ENCODE measurements around the gene TM4SF5.
A peak's percentile ranks its signal among the peaks of the same experiment; 100 is the strongest.

TM4SF5 gene, protein sequence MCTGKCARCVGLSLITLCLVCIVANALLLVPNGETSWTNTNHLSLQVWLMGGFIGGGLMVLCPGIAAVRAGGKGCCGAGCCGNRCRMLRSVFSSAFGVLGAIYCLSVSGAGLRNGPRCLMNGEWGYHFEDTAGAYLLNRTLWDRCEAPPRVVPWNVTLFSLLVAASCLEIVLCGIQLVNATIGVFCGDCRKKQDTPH

DNA sequence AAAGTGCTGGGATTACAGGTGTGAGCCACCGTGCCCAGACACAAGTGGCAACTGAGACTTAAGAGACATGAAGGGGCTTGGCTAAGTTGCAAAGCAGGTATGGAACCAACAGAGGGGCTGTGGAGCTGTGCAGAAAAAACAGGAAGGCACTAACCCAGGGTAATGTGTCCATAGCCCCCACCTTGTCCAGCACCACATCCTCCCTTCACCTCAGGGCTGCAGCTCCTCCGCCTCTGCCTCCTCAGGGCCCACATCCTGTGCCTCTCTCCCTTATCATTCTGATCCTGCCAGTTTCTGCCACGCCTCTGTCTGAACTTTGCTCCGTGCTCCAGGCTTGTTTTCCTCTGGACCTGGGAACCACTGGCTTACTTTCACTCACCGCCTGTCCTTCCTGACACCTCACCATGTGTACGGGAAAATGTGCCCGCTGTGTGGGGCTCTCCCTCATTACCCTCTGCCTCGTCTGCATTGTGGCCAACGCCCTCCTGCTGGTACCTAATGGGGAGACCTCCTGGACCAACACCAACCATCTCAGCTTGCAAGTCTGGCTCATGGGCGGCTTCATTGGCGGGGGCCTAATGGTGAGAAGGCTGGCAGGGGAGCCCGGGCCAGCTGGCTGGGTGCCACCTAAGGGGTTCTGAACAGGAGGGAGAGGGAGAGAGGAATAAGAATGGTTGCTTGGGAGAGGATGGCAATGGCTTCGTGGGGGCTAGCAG lies at the start of gene TM4SF5:
Gene TM4SF5 (plus strand): TSS at position 368 of the 716 bp plus-strand sequence. CDS start 37 bp downstream, at position 405.
- peak in 1 of 3 experiments; percentile 31 for DNase-seq

DNA sequence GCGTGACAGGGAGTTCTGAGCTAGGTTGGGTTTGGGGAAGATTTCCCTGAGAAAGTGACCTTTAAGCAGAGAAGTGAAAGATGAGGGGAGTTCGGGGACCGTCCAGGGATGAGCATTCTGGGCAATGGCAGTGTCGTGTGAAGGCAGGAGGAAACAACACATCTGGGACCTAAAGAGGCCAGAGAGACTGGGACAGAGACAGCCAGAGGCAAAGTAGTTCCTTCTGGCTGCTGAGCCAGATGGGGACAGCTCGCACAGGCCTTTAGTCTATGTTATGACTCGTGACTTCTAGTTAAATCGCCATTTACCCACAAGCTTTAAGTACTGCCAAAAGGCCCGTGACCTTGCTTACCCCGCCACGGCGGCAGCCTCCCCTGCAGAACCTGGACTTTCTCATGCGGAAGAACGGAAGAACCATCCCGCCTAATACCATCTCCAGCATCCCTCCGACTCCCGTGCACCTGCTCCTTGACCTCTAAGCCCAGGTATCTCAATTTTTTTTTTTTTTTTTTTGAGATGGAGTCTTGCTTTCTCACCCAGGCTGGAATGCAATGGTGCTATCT lies 48.9 kb upstream of the TM4SF5 start:
- no peak for DNase-seq

DNA sequence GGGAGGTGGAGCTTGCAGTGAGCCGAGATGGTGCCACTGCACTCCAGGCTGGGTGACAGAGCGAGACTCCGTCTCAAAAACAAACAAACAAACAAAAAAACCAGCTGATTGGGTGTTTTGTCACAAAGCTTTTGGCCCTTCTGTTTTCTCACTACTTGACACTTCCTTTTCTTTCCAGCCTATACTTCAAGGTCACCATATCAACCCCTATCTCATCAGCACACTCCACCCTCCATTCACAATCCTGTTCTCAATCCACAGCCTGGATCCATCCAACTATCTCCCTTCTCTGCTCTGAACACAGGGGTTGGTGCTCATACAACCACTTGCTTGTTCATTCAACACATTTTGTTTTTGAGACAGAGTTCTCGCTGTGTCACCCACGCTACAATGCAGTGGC lies 47.0 kb upstream of the TM4SF5 start:
- no peak for DNase-seq

DNA sequence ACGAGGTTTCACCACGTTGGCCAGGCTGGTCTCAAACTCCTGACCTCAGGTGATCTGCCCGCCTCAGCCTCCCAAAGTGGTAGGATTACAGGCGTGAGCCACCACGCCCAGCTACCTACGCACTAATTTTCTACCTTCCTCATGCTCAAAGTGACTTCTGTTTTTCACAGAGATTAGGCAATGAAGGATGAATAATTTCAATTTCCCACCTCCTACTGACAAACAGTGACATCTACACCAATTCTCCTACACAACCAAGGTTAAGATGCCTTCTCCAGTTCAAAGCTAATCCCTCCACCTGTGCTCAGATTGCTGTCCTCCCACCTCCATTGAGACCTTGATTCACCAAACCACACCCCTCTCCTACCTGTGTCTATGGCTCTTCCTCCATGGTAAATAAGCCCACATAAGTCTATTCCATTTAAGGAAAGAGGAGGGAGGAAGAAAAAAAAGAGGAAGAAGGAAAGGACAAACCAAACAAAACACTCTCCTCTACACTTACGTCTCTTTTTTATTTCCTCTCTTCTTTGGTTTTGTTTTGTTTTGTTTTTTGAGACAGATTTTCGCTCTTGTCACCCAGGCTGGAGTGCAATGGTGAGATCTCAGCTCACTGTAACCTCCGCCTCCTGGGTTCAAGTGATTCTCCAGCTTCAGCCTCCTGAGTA lies 45.9 kb upstream of the TM4SF5 start:
- no peak for DNase-seq

DNA sequence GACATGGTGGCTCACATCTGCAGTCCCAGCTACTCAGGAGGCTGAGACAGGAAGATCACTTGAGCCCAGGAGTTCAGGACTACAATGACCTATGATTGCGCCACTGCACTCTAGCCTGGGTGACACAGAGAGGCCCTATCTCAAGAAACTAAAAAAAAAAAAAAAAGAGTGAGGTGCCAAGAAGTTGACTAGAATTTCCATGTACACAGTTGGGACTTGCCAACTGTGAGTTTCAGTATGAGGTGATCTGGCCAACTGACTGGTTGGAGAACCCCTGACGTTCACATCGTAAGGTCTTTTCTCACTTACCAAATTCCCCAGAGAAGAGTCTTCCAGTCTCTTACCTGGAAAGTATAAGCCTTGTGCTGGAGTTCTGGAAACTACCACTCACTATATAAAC lies 43.6 kb upstream of the TM4SF5 start:
- DNase-seq: no peak

DNA sequence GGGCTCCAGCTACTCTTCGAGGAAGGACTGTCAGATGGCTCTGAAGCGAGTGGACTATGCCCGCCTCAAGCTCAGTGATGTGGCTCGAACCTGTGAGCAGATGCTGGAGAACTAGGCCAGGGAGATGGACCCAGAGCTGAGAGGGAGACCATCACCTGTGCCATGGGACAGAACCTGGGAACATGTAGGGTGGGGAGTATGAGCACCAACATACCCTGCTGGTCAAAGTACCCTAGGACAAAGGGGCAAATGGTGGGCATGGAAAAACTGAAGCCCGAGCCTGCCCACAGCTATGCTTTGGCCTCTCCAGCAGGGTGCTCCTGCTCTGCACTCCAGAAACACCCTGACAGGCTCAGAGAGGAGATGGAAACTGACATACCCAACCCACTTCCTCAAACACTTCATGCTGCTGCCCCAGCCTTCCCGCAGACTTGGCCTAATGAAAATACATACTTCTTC lies 38.6 kb upstream of the TM4SF5 start:
- no peak for DNase-seq

DNA sequence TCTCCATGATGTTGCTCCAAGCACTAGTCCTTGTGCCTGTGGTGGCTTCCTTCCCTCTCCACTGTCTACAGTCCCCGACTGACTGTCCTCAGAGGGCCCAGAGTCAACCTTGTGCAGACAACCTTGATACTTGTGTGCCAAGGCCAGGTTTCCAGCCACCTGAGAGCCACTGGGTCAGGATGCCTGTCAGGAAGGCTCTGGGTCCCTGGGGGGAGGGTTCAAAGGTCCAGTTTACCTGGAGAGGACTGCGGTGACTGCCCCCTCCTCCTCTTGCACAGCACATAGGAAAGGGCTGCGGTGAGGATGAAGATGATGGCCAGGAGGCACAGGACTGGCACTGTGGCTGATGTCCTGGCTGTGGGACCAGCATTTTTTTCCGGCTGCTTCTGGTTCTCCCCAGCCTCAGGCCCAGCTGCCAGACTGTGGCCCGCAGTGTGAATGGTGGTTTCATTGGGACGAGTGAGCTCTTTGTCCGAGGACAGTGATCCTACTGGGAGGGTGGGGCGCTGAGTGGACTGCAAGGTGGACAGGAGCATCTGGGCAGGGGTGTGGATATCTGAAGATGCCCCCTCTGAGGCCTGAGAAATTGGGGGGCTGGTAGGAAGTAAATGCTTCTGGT lies 36.7 kb upstream of the TM4SF5 start:
- DNase-seq: no peak

DNA sequence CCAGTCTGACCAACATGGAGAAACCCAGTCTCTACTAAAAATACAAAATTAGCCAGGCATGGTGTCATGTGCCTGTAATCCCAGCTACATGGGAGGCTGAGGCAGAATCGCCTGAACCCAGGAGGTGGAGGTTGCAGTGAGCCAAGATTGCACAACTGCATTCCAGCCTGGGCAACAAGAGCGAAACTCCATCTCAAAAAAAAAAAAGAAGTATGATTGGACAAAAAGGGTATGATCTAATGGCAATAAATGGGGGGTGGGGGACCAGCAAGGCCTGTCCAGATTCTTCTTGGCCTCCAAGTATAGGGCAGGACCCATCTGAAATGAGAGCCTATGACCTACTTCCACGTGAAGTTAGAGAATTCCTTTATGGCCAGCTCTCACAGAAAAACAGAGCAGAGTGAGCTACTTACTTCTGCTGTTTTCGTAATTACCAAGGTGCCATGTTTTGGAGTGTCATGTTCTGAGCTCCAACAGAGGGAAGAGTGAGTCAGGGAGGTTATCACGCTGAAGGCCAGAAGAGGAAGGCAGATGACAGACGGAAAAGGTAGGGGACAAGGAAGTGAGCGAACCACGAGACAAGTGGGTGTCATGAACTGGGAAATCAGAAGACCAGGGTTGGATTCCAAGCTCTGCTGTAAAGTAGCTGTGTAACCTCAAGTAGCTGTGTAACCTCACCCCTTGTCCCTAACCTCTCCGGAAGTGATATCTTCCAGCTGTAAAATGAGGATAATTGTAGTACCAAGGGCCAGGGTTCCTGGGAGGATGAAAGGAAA lies 35.6 kb upstream of the TM4SF5 start:
- DNase-seq: no peak

DNA sequence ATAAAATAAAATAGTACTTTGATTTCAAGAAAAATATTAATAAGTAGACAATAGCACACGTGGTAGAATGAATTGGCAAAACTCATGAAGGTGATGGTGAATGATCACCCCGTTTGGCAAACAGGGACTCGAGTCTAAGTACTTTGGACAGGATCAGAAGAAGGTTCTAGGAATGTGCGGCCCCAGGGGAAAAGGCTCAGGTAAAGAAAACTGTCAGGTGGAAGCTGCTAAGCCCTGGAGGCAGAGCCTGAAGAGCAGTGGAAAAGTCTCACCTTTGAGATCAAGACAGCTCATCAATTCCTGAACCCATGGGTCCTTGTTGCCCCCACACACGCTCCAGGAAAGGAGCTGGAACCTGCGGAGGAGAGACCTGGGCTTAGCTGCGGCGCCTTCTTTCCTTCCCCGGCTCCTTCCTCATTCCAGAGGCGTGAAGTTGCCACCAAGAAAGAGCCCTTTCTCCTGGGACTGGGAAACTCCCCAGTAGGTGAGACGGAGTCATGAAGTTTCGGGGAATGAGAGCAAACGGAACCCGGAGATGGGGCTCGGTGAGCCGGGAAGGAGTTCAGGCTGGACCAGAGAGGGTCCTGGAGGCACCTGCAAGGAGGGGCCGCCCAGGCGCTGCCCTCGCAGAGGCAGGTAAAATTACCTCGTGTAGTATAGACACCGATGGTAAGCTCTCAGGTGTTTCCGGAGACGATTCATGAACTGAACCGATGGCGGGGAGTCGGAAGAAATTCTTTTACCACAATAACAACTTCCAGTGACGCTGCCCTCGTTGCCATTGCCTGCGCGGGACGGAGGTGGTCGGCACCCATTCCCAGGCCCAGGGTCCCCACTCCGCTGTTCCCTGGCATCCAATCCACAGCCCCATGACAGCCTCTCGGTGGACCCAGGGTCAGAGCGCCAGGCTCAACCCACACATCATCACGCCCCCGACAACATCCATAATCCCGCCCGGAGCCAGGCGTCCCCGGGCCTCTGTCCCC lies 33.3 kb upstream of the TM4SF5 start:
- DNase-seq: no peak

DNA sequence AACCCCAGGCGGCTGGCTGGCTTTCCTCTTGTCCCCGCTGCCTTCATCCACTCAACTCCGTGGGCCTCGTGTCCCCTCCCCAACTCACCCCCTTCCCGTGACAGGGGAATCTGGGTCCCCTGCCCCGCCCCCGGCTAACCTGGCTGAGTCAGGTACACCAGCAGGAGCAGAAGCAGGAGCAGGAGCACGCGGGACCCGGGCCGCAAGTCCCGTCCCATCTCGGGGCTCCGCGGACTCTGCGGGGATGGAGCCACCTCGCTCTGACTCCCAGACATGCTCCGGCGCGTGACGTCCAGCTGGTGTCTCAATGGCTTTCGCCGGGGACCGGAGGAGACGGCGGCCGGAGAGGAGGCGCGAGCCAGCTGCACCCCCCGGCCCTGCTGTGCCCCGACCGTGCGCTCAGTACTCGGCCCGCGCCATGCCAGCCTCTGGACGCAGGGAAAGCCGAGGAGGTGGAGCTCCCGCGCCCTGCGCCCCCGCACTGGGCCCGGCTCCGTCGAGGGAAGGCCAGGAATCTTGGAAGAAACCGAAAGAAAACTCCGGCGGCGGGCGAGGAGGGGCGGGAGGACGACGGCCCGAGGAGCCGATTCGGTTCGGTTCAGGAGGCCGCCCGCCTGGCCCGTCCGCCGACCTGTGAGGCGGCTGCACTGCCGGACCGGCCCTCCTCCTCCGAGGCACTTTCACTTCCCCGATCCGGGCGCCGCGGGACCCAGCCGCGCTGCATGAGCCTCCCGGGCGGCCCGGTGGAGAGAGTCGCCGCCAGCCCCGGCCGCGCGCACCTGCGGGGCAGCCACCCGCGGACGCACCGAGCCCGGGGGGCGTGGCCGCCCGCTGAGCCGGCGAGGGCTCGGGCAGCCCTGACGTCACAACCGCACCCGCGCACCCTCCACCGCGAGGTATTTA lies 32.3 kb upstream of the TM4SF5 start, which contains the start of the genes CXCL16 and ZMYND15:
Gene CXCL16 (minus strand): TSS at position 807 of the 903 bp plus-strand sequence. CDS start 589 bp downstream, at position 218.
Gene ZMYND15 (plus strand): TSS at position 712 of the 903 bp plus-strand sequence. CDS start 716 bp downstream, outside the sequence.
- peak; percentile 4 to 48 (median 43) for DNase-seq

DNA sequence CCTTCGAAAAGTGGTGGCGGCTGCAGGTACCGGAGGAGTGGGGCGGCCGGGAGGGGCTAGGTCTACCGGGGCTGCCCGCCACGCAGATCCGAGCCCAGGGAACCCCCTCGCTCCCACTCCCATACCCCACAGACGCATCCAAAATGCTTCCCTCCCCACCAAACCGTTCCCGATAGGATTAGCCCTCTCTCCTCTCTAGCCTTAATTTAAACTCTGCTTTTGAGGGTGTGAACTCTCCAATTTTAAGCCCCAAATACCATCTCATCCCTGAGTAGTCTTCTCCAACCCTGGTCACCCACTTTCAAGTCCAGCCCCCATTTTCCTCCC lies 31.7 kb upstream of the TM4SF5 start:
- no peak for DNase-seq

DNA sequence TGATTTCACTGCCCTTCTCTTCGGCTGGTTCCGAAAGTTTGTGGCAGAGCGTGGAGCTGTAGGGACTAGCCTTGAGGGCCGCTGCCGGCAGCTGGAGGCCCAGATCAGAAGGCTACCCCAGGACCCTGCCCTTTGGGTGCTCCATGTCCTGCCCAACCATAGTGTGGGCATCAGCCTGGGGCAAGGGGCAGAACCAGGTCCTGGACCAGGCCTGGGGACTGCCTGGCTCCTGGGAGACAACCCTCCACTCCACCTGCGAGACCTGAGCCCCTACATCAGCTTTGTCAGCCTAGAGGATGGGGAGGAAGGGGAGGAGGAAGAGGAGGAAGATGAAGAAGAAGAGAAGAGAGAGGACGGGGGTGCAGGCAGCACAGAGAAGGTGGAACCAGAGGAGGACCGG lies 31.1 kb upstream of the TM4SF5 start:
- DNase-seq: no peak

DNA sequence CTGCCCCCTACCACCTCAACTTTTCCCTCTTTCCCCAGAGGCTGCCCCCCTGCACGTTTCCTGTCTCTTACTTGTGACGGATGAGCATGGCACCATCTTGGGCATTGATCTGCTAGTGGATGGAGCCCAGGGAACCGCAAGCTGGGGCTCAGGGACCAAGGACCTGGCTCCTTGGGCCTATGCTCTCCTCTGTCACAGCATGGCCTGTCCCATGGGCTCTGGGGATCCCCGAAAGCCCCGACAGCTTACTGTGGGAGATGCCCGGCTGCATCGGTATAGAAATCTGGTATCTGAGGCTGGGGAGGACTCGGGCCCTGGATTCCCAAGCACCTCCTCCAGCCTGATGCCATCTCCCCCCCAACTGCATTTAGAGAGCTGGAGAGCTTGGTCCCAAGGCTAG lies 30.1 kb upstream of the TM4SF5 start:
- no peak for DNase-seq

DNA sequence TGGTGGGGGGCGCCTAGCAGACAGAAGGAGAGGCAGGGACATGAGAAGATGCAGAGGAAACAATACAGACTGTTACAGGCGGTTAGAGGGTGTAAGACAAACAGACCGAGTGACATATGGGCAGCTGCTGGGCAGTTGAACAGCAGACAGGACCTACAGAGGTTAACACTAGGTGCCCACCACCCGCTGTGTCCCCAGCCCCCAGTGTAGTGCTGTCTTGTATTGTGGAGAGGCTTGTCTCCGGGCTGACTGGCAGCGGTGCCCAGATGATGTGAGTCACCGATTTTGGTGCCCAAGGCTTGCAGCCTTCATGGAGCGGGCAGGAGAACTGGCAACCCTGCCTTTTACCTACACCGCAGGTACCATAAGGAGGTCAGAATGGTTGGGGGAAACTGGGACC lies 29.6 kb upstream of the TM4SF5 start:
- no peak for DNase-seq

DNA sequence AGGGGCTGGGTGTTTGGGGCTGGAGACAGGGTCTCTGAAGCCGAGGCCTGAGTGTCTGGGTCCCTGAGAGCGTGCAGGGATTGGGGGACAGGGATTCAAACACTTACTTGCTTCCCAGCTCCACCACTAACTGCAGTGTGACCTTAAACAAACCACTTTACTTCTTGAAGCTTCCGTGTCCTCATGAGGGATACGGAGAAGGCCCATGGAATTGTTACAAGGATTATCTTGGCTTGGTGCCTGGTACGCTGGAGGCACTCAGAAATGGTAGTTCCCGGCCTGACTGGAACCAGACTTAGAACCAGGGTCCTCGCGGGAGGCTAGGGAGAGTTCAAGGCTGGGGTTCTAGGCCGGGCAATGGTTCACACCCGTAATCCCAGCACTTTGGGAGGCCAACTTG lies 29.1 kb upstream of the TM4SF5 start:
- DNase-seq: no peak

DNA sequence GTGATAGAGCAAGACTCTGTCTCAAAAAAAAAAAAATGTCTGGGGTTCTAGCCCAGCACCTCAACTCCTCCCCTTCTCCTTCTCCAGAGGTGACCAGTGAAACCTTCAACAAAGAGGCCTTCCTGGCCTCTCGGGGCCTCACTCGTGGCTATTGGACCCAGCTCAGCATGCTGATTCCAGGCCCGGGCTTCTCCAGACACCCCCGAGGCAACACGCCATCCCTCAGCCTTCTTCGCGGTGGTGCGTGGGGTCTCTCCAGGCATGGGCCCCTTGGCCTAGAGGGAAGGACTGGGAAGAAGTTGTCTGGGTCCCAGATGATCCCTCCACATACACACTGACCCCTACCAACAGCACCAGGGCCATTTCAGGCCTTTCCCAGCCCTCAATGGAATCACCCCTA lies 28.5 kb upstream of the TM4SF5 start:
- no peak for DNase-seq

DNA sequence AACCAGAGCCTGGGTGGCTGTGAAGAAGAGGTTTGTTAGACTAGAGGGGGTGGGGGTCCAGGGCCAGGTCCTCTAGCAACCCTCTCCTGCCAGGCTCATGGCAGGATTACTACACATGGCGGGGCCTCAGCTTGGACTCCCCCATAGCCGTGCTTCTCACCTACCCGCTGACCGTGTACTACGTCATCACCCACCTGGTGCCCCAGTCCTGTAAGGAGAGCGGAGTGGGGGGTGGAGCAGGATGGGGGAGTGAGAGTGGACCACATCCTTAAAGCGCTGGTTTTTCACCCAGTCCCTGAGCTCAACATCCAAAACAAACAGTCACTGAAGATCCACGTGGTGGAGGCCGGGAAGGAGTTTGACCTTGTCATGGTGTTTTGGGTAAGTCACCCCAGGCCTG lies 27.8 kb upstream of the TM4SF5 start:
- DNase-seq: no peak

DNA sequence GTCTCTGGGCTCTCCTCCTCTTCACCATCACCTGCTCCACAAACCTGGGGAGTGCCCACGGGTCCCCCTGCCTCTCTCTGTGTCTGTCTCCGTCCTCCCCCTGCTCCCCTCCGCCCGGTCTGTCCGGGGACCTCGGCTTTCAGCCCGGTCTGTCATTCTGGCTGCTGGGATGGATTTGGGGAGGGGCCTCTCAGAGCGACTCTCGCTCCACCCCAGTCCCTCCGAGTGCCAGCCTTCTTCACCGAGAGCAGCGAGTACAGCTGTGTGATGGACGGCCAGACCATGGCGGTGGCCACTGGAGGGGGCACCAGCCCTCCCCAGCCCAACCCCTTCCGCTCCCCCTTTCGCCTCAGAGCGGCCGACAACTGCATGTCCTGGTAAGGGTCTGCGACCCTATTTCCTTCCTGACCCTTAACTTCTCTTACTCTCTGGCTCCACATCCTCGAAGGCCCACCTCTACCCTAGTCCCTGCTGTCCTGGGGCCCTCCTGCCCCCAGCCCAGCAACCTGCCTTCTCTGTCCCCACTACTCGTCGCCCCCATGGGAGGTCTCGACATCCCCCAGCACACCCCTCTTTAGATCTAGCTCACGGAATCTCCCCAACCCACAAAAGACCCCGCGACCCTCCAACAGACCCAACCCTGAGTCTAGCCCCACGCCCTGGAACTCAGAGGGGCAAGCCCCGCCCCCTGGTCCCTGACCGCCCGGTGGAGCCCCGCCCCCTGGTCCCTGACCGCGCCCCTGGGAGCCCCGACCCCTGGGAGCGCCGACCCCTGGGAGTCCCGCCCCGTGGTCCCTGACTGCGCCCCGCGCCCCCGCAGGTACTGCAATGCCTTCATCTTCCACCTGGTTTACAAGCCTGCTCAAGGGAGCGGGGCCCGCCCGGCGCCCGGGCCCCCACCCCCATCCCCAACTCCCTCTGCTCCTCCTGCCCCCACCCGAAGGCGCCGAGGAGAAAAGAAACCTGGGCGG lies 26.4 kb upstream of the TM4SF5 start:
- peak in 2 of 3 experiments; percentile 7 to 32 for DNase-seq

DNA sequence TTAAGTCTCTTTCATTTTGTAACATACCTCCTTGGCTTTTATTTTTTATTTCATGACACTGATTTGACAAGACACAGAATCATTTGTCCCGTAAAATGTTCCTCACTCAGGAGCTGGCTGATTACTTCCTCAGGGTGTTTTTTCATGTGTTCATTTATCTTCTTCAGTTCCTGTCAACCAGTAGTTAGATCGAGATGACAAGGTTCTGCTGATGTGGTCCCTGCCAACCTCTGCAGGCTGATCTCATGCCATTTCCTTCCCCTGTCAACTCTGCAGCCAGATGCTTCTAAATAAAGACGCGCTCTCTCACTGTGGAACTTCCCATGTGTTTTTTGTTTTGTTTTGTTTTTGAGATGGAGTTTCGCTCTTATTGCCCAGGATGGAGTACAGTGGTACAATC lies 23.8 kb upstream of the TM4SF5 start:
- no peak for DNase-seq

All from NCI-H1417 (cell line).